Neural crest cell (in vitro differentiated cells): Measurements from ENCODE around the gene SVIP. TPM values are rescaled to one million over a fixed set of nuclear protein-coding genes. Genes with fewer than 3 reads are reported as not detected.

Source experiments
- DNase-seq: peaks from one replicate; pipeline ENCODE4 v3.0.0; 2021; ENCODE audit warnings: low read depth, mixed read lengths, low spot score
- H3K27ac Mint-ChIP-seq: one replicate; pipeline ENCODE4 v1.8.0; 2021; ENCODE audit warnings: mild to moderate bottlenecking, mixed read lengths; ENCODE audit not compliant: unreplicated experiment
- H3K27me3 Mint-ChIP-seq: 2 replicates; pipeline ENCODE4 v1.8.0; 2021; ENCODE audit warnings: low read depth, mild to moderate bottlenecking, mixed read lengths
- H3K36me3 Mint-ChIP-seq: 2 replicates; pipeline ENCODE4 v1.8.0; 2021; ENCODE audit warnings: low read depth, mild to moderate bottlenecking, mixed read lengths
- H3K4me1 Mint-ChIP-seq: 2 replicates; pipeline ENCODE4 v1.8.0; 2021; ENCODE audit warnings: mixed read lengths
- H3K4me3 Mint-ChIP-seq: one replicate; pipeline ENCODE4 v1.8.0; 2021; ENCODE audit warnings: mild to moderate bottlenecking, mixed read lengths
- H3K9me3 Mint-ChIP-seq: 2 replicates; pipeline ENCODE4 v1.8.0; 2021; ENCODE audit warnings: mixed read lengths
- total RNA-seq: library from RNA; stranded (reverse); gene quantifications from 2 replicates; pipeline ENCODE4 v1.2.1, GENCODE V29; 2021
- TF ChIP-seq, protein P1 (sequence below): fragments of 200-600 bp; sonication (generic); conservative IDR thresholded peaks from 2 replicates; pipeline ENCODE4 v1.5.0; 2021; ENCODE audit warnings: antibody characterized with exemption, mild to moderate bottlenecking

SVIP gene
- total RNA-seq, 1 donor from 2014 or later = 32.5 TPM

DNA sequence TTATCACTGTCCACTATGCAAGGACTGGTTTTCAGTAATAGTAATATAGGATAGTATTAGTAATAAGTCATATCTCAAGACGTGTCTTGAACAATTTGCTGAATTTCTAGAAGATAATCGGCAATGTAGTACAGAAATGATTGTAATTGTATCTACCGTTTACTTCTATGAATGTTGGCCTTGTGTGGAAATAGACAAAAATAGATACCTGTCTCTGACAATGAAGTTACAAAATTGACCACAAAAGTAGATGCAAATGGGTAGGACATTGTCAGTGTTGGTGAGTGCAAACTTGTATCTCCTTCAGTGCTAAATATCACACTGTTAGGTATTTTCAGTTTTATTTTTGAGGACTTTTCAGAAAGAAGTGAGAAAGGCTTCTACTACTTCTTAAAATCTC is 43.1 kb downstream of the SVIP start:
- H3K27me3 Mint-ChIP-seq = no peaks in the 10 kb centered on the region
- peaks cover 9% of the 10 kb centered on the region for H3K4me1 Mint-ChIP-seq
- peaks cover 3% of the 10 kb centered on the region for H3K36me3 Mint-ChIP-seq
- H3K4me3 Mint-ChIP-seq = no peak overlapping the region
- DNase-seq = no peak
- no peak overlapping the region for H3K27ac Mint-ChIP-seq
- TF ChIP-seq, protein P1, sequence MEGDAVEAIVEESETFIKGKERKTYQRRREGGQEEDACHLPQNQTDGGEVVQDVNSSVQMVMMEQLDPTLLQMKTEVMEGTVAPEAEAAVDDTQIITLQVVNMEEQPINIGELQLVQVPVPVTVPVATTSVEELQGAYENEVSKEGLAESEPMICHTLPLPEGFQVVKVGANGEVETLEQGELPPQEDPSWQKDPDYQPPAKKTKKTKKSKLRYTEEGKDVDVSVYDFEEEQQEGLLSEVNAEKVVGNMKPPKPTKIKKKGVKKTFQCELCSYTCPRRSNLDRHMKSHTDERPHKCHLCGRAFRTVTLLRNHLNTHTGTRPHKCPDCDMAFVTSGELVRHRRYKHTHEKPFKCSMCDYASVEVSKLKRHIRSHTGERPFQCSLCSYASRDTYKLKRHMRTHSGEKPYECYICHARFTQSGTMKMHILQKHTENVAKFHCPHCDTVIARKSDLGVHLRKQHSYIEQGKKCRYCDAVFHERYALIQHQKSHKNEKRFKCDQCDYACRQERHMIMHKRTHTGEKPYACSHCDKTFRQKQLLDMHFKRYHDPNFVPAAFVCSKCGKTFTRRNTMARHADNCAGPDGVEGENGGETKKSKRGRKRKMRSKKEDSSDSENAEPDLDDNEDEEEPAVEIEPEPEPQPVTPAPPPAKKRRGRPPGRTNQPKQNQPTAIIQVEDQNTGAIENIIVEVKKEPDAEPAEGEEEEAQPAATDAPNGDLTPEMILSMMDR = no peak
- H3K9me3 Mint-ChIP-seq = peaks cover 10% of the 10 kb centered on the region

- Mint-ChIP-seq H3K4me3 (no peak overlapping the region), H3K27me3 (no peaks in the 10 kb centered on the region), H3K9me3 (peaks cover 12% of the 10 kb centered on the region), H3K27ac (no peak overlapping the region), H3K4me1 (peaks cover 10% of the 10 kb centered on the region), H3K36me3 (peaks cover 3% of the 10 kb centered on the region)
- TF ChIP-seq, protein P1 = no peak
- DNase-seq = no peak
These were observed 44.4 kb downstream of the SVIP start for GRCh38 chr11:22785251-22785650.

- Mint-ChIP-seq H3K27me3 (no peaks in the 10 kb centered on the region), H3K36me3 (peaks cover 3% of the 10 kb centered on the region), H3K9me3 (peaks cover 15% of the 10 kb centered on the region), H3K4me3 (no peak overlapping the region), H3K4me1 (peaks cover 21% of the 10 kb centered on the region), H3K27ac (no peak overlapping the region)
- TF ChIP-seq, protein P1 = no peak
- no peak for DNase-seq
These were observed 48.5 kb downstream of the SVIP start for GRCh38 chr11:22780952-22781593.

GRCh38 chr11:22779850-22780249 is 49.8 kb downstream of the SVIP start:
- Mint-ChIP-seq H3K27me3 (peaks cover under 1% of the 10 kb centered on the region), H3K4me3 (no peak overlapping the region), H3K27ac (no peak overlapping the region), H3K36me3 (peaks cover 3% of the 10 kb centered on the region), H3K4me1 (peaks cover 21% of the 10 kb centered on the region), H3K9me3 (peaks cover 15% of the 10 kb centered on the region)
- TF ChIP-seq, protein P1 = no peak
- no peak for DNase-seq

- H3K4me3 Mint-ChIP-seq = no peak overlapping the region
- DNase-seq = no peak
- peaks cover 8% of the 10 kb centered on the region for H3K9me3 Mint-ChIP-seq
- peaks cover 21% of the 10 kb centered on the region for H3K4me1 Mint-ChIP-seq
- TF ChIP-seq, protein P1 = peak; percentile 34
- H3K36me3 Mint-ChIP-seq = no peaks in the 10 kb centered on the region
- peaks cover 3% of the 10 kb centered on the region for H3K27me3 Mint-ChIP-seq
- H3K27ac Mint-ChIP-seq = no peak overlapping the region
These were observed 51.0 kb downstream of the SVIP start for GRCh38 chr11:22778642-22779041.
